ENCODE data around the gene CA10. TPM values are rescaled to one million over a fixed set of nuclear protein-coding genes. Genes with fewer than 3 reads are reported as not detected.

The CA10 gene
- polyA plus RNA-seq, 1 donor (not counting 4 experiments of a cell fraction or from before 2014, with no cell fraction given): 2.9 TPM

- Histone ChIP-seq H3K4me2 (ENCODE audit: control insufficient read depth, extremely low read depth, insufficient read depth, low read depth, low read length) (no peak overlapping the region), H3K4me3 (ENCODE audit: control insufficient read depth in 2 of 3, extremely low read depth in 1 of 3, insufficient read depth in 2 of 3, low read depth in 1 of 3, low read length in 3 of 3) (no peak overlapping the region), H2AFZ (ENCODE audit: control insufficient read depth, low read length) (no peak overlapping the region), H3K9me1 (ENCODE audit: control insufficient read depth, extremely low read depth, insufficient read depth, low read length) (no peaks in the 10 kb centered on the region), H3K27me3 (ENCODE audit: control insufficient read depth, extremely low read depth, insufficient read depth, low read length) (no peaks in the 10 kb centered on the region), H3K27ac (ENCODE audit: control insufficient read depth, insufficient read depth, low read length) (no peak overlapping the region), H3K4me1 (ENCODE audit: control insufficient read depth, extremely low read depth, insufficient read depth, low read length) (no peaks in the 10 kb centered on the region), H3K9me3 (ENCODE audit: control insufficient read depth, low read depth, low read length) (no peaks in the 10 kb centered on the region), H4K20me1 (ENCODE audit: control insufficient read depth, extremely low read depth, insufficient read depth, low read length) (no peaks in the 10 kb centered on the region), H3K9ac (ENCODE audit: control insufficient read depth, extremely low read depth, insufficient read depth, low read length) (no peak overlapping the region), H3K79me2 (ENCODE audit: control insufficient read depth, insufficient read depth, low read length) (no peaks in the 10 kb centered on the region), H3K36me3 (ENCODE audit: control insufficient read depth in 2 of 2, extremely low read depth in 1 of 2, insufficient read depth in 2 of 2, low read length in 2 of 2) (no peaks in the 10 kb centered on the region)
- TF ChIP-seq EZH2 (IDR thresholded peaks at IDR 0.05; ENCODE audit: low read length): no peak
- no peak for TF ChIP-seq CTCF (optimal IDR thresholded peaks at IDR 0.05 in 1 of 3, IDR thresholded peaks at IDR 0.05 in 1 of 3, conservative IDR thresholded peaks at IDR 0.05 in 1 of 3; ENCODE audit: extremely low read depth in 1 of 3, insufficient read depth in 2 of 3, low read length in 3 of 3)
- dilution Hi-C loops (cut with MboI; ENCODE audit: extremely low pct_ligation_motif_present, low sequenced_read_pairs): no loop called here
- FAIRE-seq (no peak), DNase-seq (ENCODE audit: low read depth, low spot score) (no peak)
These were observed 529.3 kb downstream of the CA10 start for GRCh38 chr17:51629232-51629631.

GRCh38 chr17:51627779-51628178 lies 530.7 kb downstream of the CA10 start:
- dilution Hi-C loops (cut with MboI; ENCODE audit: extremely low pct_ligation_motif_present, low sequenced_read_pairs): no loop called here
- TF ChIP-seq CTCF (optimal IDR thresholded peaks at IDR 0.05 in 1 of 3, IDR thresholded peaks at IDR 0.05 in 1 of 3, conservative IDR thresholded peaks at IDR 0.05 in 1 of 3; ENCODE audit: extremely low read depth in 1 of 3, insufficient read depth in 2 of 3, low read length in 3 of 3) (no peak), EZH2 (IDR thresholded peaks at IDR 0.05; ENCODE audit: low read length) (no peak)
- no peaks in the 10 kb centered on the region for H3K79me2 ChIP-seq (ENCODE audit: control insufficient read depth, insufficient read depth, low read length)

More at GRCh38 chr17:51627779-51628178, 530.7 kb downstream of the CA10 start:
- H3K9me1 ChIP-seq (ENCODE audit: control insufficient read depth, extremely low read depth, insufficient read depth, low read length): no peaks in the 10 kb centered on the region
- no peaks in the 10 kb centered on the region for H3K9me3 ChIP-seq (ENCODE audit: control insufficient read depth, low read depth, low read length)
- FAIRE-seq: no peak
- no peaks in the 10 kb centered on the region for H3K27me3 ChIP-seq (ENCODE audit: control insufficient read depth, extremely low read depth, insufficient read depth, low read length)
- H3K4me3 ChIP-seq (ENCODE audit: control insufficient read depth in 2 of 3, extremely low read depth in 1 of 3, insufficient read depth in 2 of 3, low read depth in 1 of 3, low read length in 3 of 3): no peak overlapping the region
- no peak overlapping the region for H2AFZ ChIP-seq (ENCODE audit: control insufficient read depth, low read length)
- H3K36me3 ChIP-seq (ENCODE audit: control insufficient read depth in 2 of 2, extremely low read depth in 1 of 2, insufficient read depth in 2 of 2, low read length in 2 of 2): no peaks in the 10 kb centered on the region
- H3K27ac ChIP-seq (ENCODE audit: control insufficient read depth, insufficient read depth, low read length): no peak overlapping the region
- no peaks in the 10 kb centered on the region for H3K4me1 ChIP-seq (ENCODE audit: control insufficient read depth, extremely low read depth, insufficient read depth, low read length)
- no peak overlapping the region for H3K9ac ChIP-seq (ENCODE audit: control insufficient read depth, extremely low read depth, insufficient read depth, low read length)
- H4K20me1 ChIP-seq (ENCODE audit: control insufficient read depth, extremely low read depth, insufficient read depth, low read length): no peaks in the 10 kb centered on the region
- no peak overlapping the region for H3K4me2 ChIP-seq (ENCODE audit: control insufficient read depth, extremely low read depth, insufficient read depth, low read depth, low read length)
- DNase-seq (ENCODE audit: low read depth, low spot score): no peak

Measured in keratinocyte (primary cell).